HG03439 (cell line): ENCODE data around the gene ANKRD1.

Experiments
- ATAC-seq: cut with Tn5 transposase; IDR thresholded peaks from one replicate; pipeline ENCODE4 v1.9.1; 2021; ENCODE audit warnings: mild to moderate bottlenecking, moderate library complexity; ENCODE audit not compliant: unreplicated experiment

Gene ANKRD1

GRCh38 chr10:90865401-90865800 lies 55.5 kb downstream of the ANKRD1 start:
- ATAC-seq: no peak

- no peak for ATAC-seq
These were observed 57.9 kb downstream of the ANKRD1 start for GRCh38 chr10:90862908-90863514.
